NCI-H1930 (cell line): Measurements from ENCODE around the gene GPR89A.
"Not testable (repeated sequence)": the region's sequence is repeated elsewhere in the genome, so short reads cannot be mapped to it uniquely, and the experiment has no call there.

Source experiments
- DNase-seq, 2 experiments: peaks; one replicate each; lab custom pipeline; 2025; lab: John Stamatoyannopoulos, UW

Gene GPR89A

DNA sequence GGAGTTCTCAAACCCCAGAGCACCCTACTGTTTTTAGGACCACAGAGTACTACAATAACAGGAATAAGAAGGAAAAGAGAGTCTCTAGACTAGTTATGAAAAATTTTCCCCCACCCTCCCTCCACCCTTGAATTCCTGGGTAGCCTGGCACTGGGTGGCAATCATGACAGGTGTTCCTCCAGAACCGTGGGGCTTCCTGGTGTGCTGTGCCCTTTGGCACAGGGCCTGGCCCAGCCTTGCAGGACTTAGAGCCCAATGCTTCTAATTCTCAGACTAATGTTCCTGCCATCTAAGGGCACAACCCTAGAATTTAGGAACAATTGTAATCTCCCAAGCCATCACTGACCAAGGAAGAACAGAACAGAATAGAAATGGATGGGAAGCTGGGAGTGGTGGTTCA lies 110.0 kb downstream of the GPR89A start:
- no peak for DNase-seq

- not testable (repeated sequence) for DNase-seq
Measured at GRCh38 chr1:145718465-145718864, 110.7 kb downstream of the GPR89A start.

GRCh38 chr1:145719230-145720079 lies 111.7 kb downstream of the GPR89A start, which contains the start of gene CD160:
CD160 (plus strand) TSS chr1:145719499; CDS start chr1:145728328, 8,829 bp downstream.
- no peak for DNase-seq
